ENCODE measurements around the gene CYP20A1. TPM values are rescaled to one million over a fixed set of nuclear protein-coding genes. Genes with fewer than 3 reads are reported as not detected.
A peak's percentile ranks its signal among the peaks of the same experiment; 100 is the strongest.

The CYP20A1 gene
- total and polyA plus RNA-seq, 9 of the 15 experiments (the other 6 are each of a cell fraction or from before 2014, with no cell fraction given) = 10.3 to 31.7 (median 12.4) TPM

GRCh38 chr2:203238704-203239526, at the start of gene CYP20A1 (continued):
- peak; percentile 77 for TF ChIP-seq POLR2B (IDR thresholded peaks at IDR 0.05; ENCODE audit: low read depth, partially characterized antibody)
- TF ChIP-seq ZNF695 (CRISPR knock-in tag; IDR thresholded peaks at IDR 0.05) = no peak
- TF ChIP-seq HDAC2 (IDR thresholded peaks at IDR 0.05) = no peak
- TF ChIP-seq MYNN (IDR thresholded peaks at IDR 0.05) = 0 out of 2 replicates have a peak, but pooled peaks have one; percentile 22
- TF ChIP-seq MYNN (CRISPR knock-in tag; IDR thresholded peaks at IDR 0.05) = no peak
- TF ChIP-seq PYGO2 (tag; IDR thresholded peaks at IDR 0.05) = no peak
- peak; percentile 76; the same call in 1 of the 2 replicates for TF ChIP-seq E2F1 (CRISPR knock-in tag; IDR thresholded peaks at IDR 0.05)
- TF ChIP-seq RREB1 (CRISPR knock-in tag; IDR thresholded peaks at IDR 0.05) = no peak
- TF ChIP-seq NEUROD1 (IDR thresholded peaks at IDR 0.05; ENCODE audit: borderline replicate concordance, low read depth, low read length, partially characterized antibody) = peak; percentile 89
- no peak for TF ChIP-seq MTA2 (IDR thresholded peaks at IDR 0.05; ENCODE audit: low read depth)
- peak in 1 of 2 experiments; percentile 49; a peak in 1 of 4 replicates for TF ChIP-seq TRIM24 (IDR thresholded peaks at IDR 0.05)
- TF ChIP-seq SUPT5H (IDR thresholded peaks at IDR 0.05) = peak; percentile 95
- TF ChIP-seq ETV1 (tag; conservative IDR thresholded peaks at IDR 0.05; ENCODE audit: low read depth) = no peak
- TF ChIP-seq ADNP (tag; IDR thresholded peaks at IDR 0.05) = no peak
- no peak for TF ChIP-seq EP300 (IDR thresholded peaks at IDR 0.05; ENCODE audit: low read length)
- no peak for TF ChIP-seq PHB (CRISPR knock-in tag; IDR thresholded peaks at IDR 0.05)
- no peak for TF ChIP-seq ZNF184 (CRISPR knock-in tag; IDR thresholded peaks at IDR 0.05)
- TF ChIP-seq FOXA3 (CRISPR knock-in tag; conservative IDR thresholded peaks at IDR 0.05 in 1 of 2, IDR thresholded peaks at IDR 0.05 in 1 of 2) = no peak
- no peak for TF ChIP-seq HEY1 (CRISPR knock-in tag; IDR thresholded peaks at IDR 0.05; ENCODE audit: borderline replicate concordance)
- TF ChIP-seq DMBX1 (CRISPR knock-in tag; IDR thresholded peaks at IDR 0.05; ENCODE audit: borderline replicate concordance) = no peak
- no peak for TF ChIP-seq MEIS2 (IDR thresholded peaks at IDR 0.05; ENCODE audit: partially characterized antibody)
- TF ChIP-seq BHLHE40 (IDR thresholded peaks at IDR 0.05; ENCODE audit: low read length) = peak; percentile 92

Measured in K562 (cell line).